Breast epithelium (tissue), 3 donors: ENCODE results near the gene OR2T11.

Experiments
- POLR2A ChIP-seq: fragments of 450-650 bp; IDR thresholded peaks from one replicate; pipeline ENCODE4 v1.6.1; 2016; ENCODE audit warnings: antibody characterized with exemption, mild to moderate bottlenecking, moderate library complexity
- POLR2AphosphoS5 ChIP-seq, 3 donors: sonication (generic); formaldehyde crosslinking; IDR thresholded peaks; one replicate each; pipeline ENCODE4 v1.6.1; 2017; ENCODE audit warnings: antibody characterized with exemption in 3 of 3
- TF ChIP-seq, protein P1 (sequence below), 3 donors: fragments of 450-650 bp; IDR thresholded peaks; one replicate each; pipeline ENCODE4 v1.5.1; 2016 to 2017; ENCODE audit warnings: antibody characterized with exemption in 3 of 3, mild to moderate bottlenecking in 3 of 3, moderate library complexity in 3 of 3

- TF ChIP-seq, protein P1, sequence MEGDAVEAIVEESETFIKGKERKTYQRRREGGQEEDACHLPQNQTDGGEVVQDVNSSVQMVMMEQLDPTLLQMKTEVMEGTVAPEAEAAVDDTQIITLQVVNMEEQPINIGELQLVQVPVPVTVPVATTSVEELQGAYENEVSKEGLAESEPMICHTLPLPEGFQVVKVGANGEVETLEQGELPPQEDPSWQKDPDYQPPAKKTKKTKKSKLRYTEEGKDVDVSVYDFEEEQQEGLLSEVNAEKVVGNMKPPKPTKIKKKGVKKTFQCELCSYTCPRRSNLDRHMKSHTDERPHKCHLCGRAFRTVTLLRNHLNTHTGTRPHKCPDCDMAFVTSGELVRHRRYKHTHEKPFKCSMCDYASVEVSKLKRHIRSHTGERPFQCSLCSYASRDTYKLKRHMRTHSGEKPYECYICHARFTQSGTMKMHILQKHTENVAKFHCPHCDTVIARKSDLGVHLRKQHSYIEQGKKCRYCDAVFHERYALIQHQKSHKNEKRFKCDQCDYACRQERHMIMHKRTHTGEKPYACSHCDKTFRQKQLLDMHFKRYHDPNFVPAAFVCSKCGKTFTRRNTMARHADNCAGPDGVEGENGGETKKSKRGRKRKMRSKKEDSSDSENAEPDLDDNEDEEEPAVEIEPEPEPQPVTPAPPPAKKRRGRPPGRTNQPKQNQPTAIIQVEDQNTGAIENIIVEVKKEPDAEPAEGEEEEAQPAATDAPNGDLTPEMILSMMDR (IDR thresholded peaks at IDR 0.05) = no peak
- no peak for TF ChIP-seq POLR2A
- no peak for TF ChIP-seq POLR2AphosphoS5 (IDR thresholded peaks at IDR 0.05)
Measured at GRCh38 chr1:248670003-248670402, 35.1 kb upstream of the OR2T11 start.
